ENCODE data around the gene GADD45GIP1. TPM values are rescaled to one million over a fixed set of nuclear protein-coding genes. Genes with fewer than 3 reads are reported as not detected.

Gene GADD45GIP1
- total RNA-seq (2022): 20.0 and 21.6 TPM in 2 replicates
- percentile 66 among the genes with signal in this experiment for Bru-seq, nascent RNA
- percentile 70 among the genes with signal in this experiment for BruChase-seq, experiment 1, labeled RNA remaining after a 6-hour chase
- BruChase-seq, experiment 2, labeled RNA remaining after a 2-hour chase: percentile 72 among the genes with signal in this experiment
- long read RNA-seq, transcript GADD45GIP1-201 (2 exons, 1,782 nt): major isoform, 172 of 403 reads
- long read RNA-seq, partial matches to known transcripts: 0 of 403 reads
- long read RNA-seq, other reads (novel, unspliced or antisense): 231 of 403 reads

GRCh38 chr19:12956446-12957388, at the start of gene GADD45GIP1:
Gene GADD45GIP1, minus strand, starts transcription at chr19:12957223. Its CDS starts 11 bp downstream, at chr19:12957212.
- H3K4me3 Mint-ChIP-seq (ENCODE audit: low read depth, unreplicated experiment): peak within 1 kb of the TSS; percentile 62
- H3K9me3 Mint-ChIP-seq (ENCODE audit: low read depth, unreplicated experiment): no peaks in the 10 kb centered on the region
- BruUV-seq (replicated peaks): no TSS peak
- CTCF ChIA-PET: interaction anchor here (1.4 kb wide), 1 partner anchor 9 kb away, joined by 3 read pairs; no protein-coding TSS in a partner anchor
- H3K27ac Mint-ChIP-seq (ENCODE audit: unreplicated experiment): peak within 1 kb of the TSS; percentile 0
- DNase-seq: peak; percentile 84
- H3K27me3 Mint-ChIP-seq (ENCODE audit: unreplicated experiment): peaks cover 2% of the 10 kb centered on the region
- peaks cover 47% of the 10 kb centered on the region for H3K36me3 Mint-ChIP-seq (ENCODE audit: insufficient read depth, unreplicated experiment)
- intact Hi-C loops (cut with micrococcal nuclease; ENCODE audit: unreplicated experiment): no loop called here
- no peak for TF ChIP-seq CTCF (IDR thresholded peaks at IDR 0.05; ENCODE audit: unreplicated experiment)
- peaks cover 22% of the 10 kb centered on the region for H3K4me1 Mint-ChIP-seq (ENCODE audit: low read depth, unreplicated experiment)

- no peak for DNase-seq
- TF ChIP-seq CTCF (IDR thresholded peaks at IDR 0.05; ENCODE audit: unreplicated experiment): no peak
- no peak overlapping the region for H3K4me3 Mint-ChIP-seq (ENCODE audit: low read depth, unreplicated experiment)
- no peaks in the 10 kb centered on the region for H3K9me3 Mint-ChIP-seq (ENCODE audit: low read depth, unreplicated experiment)
- H3K4me1 Mint-ChIP-seq (ENCODE audit: low read depth, unreplicated experiment): no peaks in the 10 kb centered on the region
- CTCF ChIA-PET: interaction anchor here (0.8 kb wide), 1 partner anchor 88 kb away, joined by 3 read pairs; no protein-coding TSS in a partner anchor
- intact Hi-C loops (cut with micrococcal nuclease; ENCODE audit: unreplicated experiment): no loop called here
- no peaks in the 10 kb centered on the region for H3K36me3 Mint-ChIP-seq (ENCODE audit: insufficient read depth, unreplicated experiment)
- no TSS peak for BruUV-seq (replicated peaks)
- H3K27me3 Mint-ChIP-seq (ENCODE audit: unreplicated experiment): no peaks in the 10 kb centered on the region
- no peak overlapping the region for H3K27ac Mint-ChIP-seq (ENCODE audit: unreplicated experiment)
These were observed 48.9 kb upstream of the GADD45GIP1 start for GRCh38 chr19:13005861-13006370.

- Mint-ChIP-seq H3K36me3 (ENCODE audit: insufficient read depth, unreplicated experiment) (no peaks in the 10 kb centered on the region), H3K4me3 (ENCODE audit: low read depth, unreplicated experiment) (no peak overlapping the region), H3K27ac (ENCODE audit: unreplicated experiment) (no peak overlapping the region), H3K27me3 (ENCODE audit: unreplicated experiment) (no peaks in the 10 kb centered on the region), H3K4me1 (ENCODE audit: low read depth, unreplicated experiment) (no peaks in the 10 kb centered on the region), H3K9me3 (ENCODE audit: low read depth, unreplicated experiment) (no peaks in the 10 kb centered on the region)
- no peak for TF ChIP-seq CTCF (IDR thresholded peaks at IDR 0.05; ENCODE audit: unreplicated experiment)
- CTCF ChIA-PET: interaction anchor here (1.1 kb wide), 1 partner anchor 8 kb away, joined by 3 read pairs; no protein-coding TSS in a partner anchor
- no peak for DNase-seq
- no TSS peak for BruUV-seq (replicated peaks)
- intact Hi-C loops (cut with micrococcal nuclease; ENCODE audit: unreplicated experiment): no loop called here
These were observed 48.2 kb upstream of the GADD45GIP1 start for GRCh38 chr19:13005253-13005652.

- CTCF ChIA-PET: interaction anchor here (0.6 kb wide), 1 partner anchor 58 kb away, joined by 5 read pairs; no protein-coding TSS in a partner anchor
- no peak overlapping the region for H3K27ac Mint-ChIP-seq (ENCODE audit: unreplicated experiment)
- no peaks in the 10 kb centered on the region for H3K27me3 Mint-ChIP-seq (ENCODE audit: unreplicated experiment)
- no peaks in the 10 kb centered on the region for H3K36me3 Mint-ChIP-seq (ENCODE audit: insufficient read depth, unreplicated experiment)
- no peak for TF ChIP-seq CTCF (IDR thresholded peaks at IDR 0.05; ENCODE audit: unreplicated experiment)
- H3K9me3 Mint-ChIP-seq (ENCODE audit: low read depth, unreplicated experiment): no peaks in the 10 kb centered on the region
- H3K4me3 Mint-ChIP-seq (ENCODE audit: low read depth, unreplicated experiment): no peak overlapping the region
- intact Hi-C loops (cut with micrococcal nuclease; ENCODE audit: unreplicated experiment): no loop called here
- no peaks in the 10 kb centered on the region for H3K4me1 Mint-ChIP-seq (ENCODE audit: low read depth, unreplicated experiment)
- no TSS peak for BruUV-seq (replicated peaks)
- DNase-seq: no peak
These were observed 47.2 kb upstream of the GADD45GIP1 start for GRCh38 chr19:13004273-13004672.
